NK-92 treated with Interleukin-12 subunit alpha and Interleukin-12 subunit beta, amount 100 ng/mL, for 24 hours (cell line): Measurements from ENCODE around the gene SYNRG.
"Not testable (repeated sequence)": the region's sequence is repeated elsewhere in the genome, so short reads cannot be mapped to it uniquely, and the experiment has no call there.

ENCODE experiments used
- DNase-seq: peaks from one replicate; lab custom pipeline; 2025; lab: John Stamatoyannopoulos, UW

Gene SYNRG

GRCh38 chr17:37609170-37610040, at the start of gene SYNRG:
Gene SYNRG (minus strand): TSS chr17:37609418. CDS start chr17:37609355, 63 bp downstream.
- peak; percentile 93 for DNase-seq

- DNase-seq, result no peak
Observed at GRCh38 chr17:37657202-37657601, 48.0 kb upstream of the SYNRG start.

GRCh38 chr17:37651849-37652248, 42.6 kb upstream of the SYNRG start:
- no peak for DNase-seq

GRCh38 chr17:37650419-37651003, 41.3 kb upstream of the SYNRG start:
- DNase-seq, result no peak

- no peak for DNase-seq
Observed at GRCh38 chr17:37648555-37648954, 39.3 kb upstream of the SYNRG start.

- DNase-seq, result no peak
Observed at GRCh38 chr17:37647856-37648255, 38.6 kb upstream of the SYNRG start.

GRCh38 chr17:37643869-37644268, 34.7 kb upstream of the SYNRG start:
- DNase-seq, result no peak

GRCh38 chr17:37643118-37643766, 34.0 kb upstream of the SYNRG start, which contains the start of gene DDX52:
Gene DDX52 (minus strand): TSS chr17:37643446. CDS start chr17:37643420, 26 bp downstream.
- DNase-seq, result peak; percentile 87

GRCh38 chr17:37642681-37643080, 33.5 kb upstream of the SYNRG start:
- no peak for DNase-seq

- no peak for DNase-seq
Observed at GRCh38 chr17:37640015-37640414, 30.8 kb upstream of the SYNRG start.

GRCh38 chr17:37637956-37638355, 28.7 kb upstream of the SYNRG start:
- no peak for DNase-seq

GRCh38 chr17:37616430-37616829, 7.2 kb upstream of the SYNRG start:
- DNase-seq, result not testable (repeated sequence)

GRCh38 chr17:37614823-37615222, 5.6 kb upstream of the SYNRG start:
- DNase-seq, result no peak

GRCh38 chr17:37614391-37614790, 5.2 kb upstream of the SYNRG start:
- no peak for DNase-seq

GRCh38 chr17:37610971-37611370, 1.8 kb upstream of the SYNRG start:
- DNase-seq, result no peak

- not testable (repeated sequence) for DNase-seq
Observed at GRCh38 chr17:37610041-37610420, 813 bp upstream of the SYNRG start.

GRCh38 chr17:37608351-37609169, 658 bp downstream of the SYNRG start:
- peak; percentile 43 for DNase-seq

GRCh38 chr17:37607637-37608331, 1.4 kb downstream of the SYNRG start:
- peak; percentile 22 for DNase-seq

- peak; percentile 20 for DNase-seq
Observed at GRCh38 chr17:37605813-37606505, 3.3 kb downstream of the SYNRG start.

- no peak for DNase-seq
Observed at GRCh38 chr17:37605081-37605480, 4.1 kb downstream of the SYNRG start.

GRCh38 chr17:37604556-37604955, 4.7 kb downstream of the SYNRG start:
- no peak for DNase-seq
